PFSK-1 (cell line): ENCODE measurements around the gene GFY.

Experiments used
- FOXP2 ChIP-seq: optimal IDR thresholded peaks from 2 replicates; pipeline ENCODE3; 2011; ENCODE audit warnings: borderline replicate concordance, control low read depth, inconsistent platforms; ENCODE audit not compliant: insufficient read depth; ENCODE audit errors: extremely low read length, extremely low read depth
- POLR2AphosphoS5 ChIP-seq: IDR thresholded peaks from 2 replicates; pipeline ENCODE4 v1.6.1; 2012; ENCODE audit warnings: low read depth, mild to moderate bottlenecking, control low read depth, low read length, moderate library complexity
- REST ChIP-seq, 2 experiments: IDR thresholded peaks; 2 replicates each; pipeline versions ENCODE4 v1.6.1 to v1.8.0; 2011 to 2012; ENCODE audit warnings: low read depth in 2 of 2, low read length in 2 of 2, control low read depth in 1 of 2, inconsistent platforms in 1 of 2, mild to moderate bottlenecking in 1 of 2, moderate library complexity in 1 of 2; ENCODE audit not compliant: insufficient read depth in 1 of 2
- SIN3A ChIP-seq: IDR thresholded peaks from 2 replicates; pipeline ENCODE4 v1.6.1; 2012; ENCODE audit warnings: mild to moderate bottlenecking, low read length, moderate library complexity, borderline replicate concordance; ENCODE audit not compliant: insufficient read depth
- TAF1 ChIP-seq: IDR thresholded peaks from 2 replicates; pipeline ENCODE4 v1.6.1; 2012; ENCODE audit warnings: low read length, control low read depth, borderline replicate concordance; ENCODE audit not compliant: insufficient read depth

Gene GFY

GRCh38 chr19:49458567-49458903 is 33.3 kb downstream of the GFY start:
- TF ChIP-seq TAF1 (no peak), FOXP2 (no peak), REST (IDR thresholded peaks at IDR 0.05; ENCODE audit: insufficient read depth in 1 of 2, low read depth in 2 of 2, low read length in 2 of 2) (no peak), SIN3A (no peak)

- TF ChIP-seq TAF1 (no peak), SIN3A (no peak), REST (IDR thresholded peaks at IDR 0.05; ENCODE audit: insufficient read depth in 1 of 2, low read depth in 2 of 2, low read length in 2 of 2) (no peak), FOXP2 (no peak), POLR2AphosphoS5 (no peak)
Observed at GRCh38 chr19:49459388-49459787, 34.2 kb downstream of the GFY start.

GRCh38 chr19:49461656-49462055 is 36.5 kb downstream of the GFY start:
- TF ChIP-seq TAF1 (no peak), FOXP2 (no peak), POLR2AphosphoS5 (no peak), REST (IDR thresholded peaks at IDR 0.05; ENCODE audit: insufficient read depth in 1 of 2, low read depth in 2 of 2, low read length in 2 of 2) (no peak), SIN3A (no peak)

- no peak for TF ChIP-seq TAF1
- no peak for TF ChIP-seq POLR2AphosphoS5
- no peak for TF ChIP-seq FOXP2
- no peak for TF ChIP-seq REST (IDR thresholded peaks at IDR 0.05; ENCODE audit: insufficient read depth in 1 of 2, low read depth in 2 of 2, low read length in 2 of 2)
- TF ChIP-seq SIN3A, result no peak
Observed at GRCh38 chr19:49462492-49462891, 37.3 kb downstream of the GFY start.

- no peak for TF ChIP-seq FOXP2
Observed at GRCh38 chr19:49463960-49464740, 39.0 kb downstream of the GFY start.
